Measurements from ENCODE around the gene APOH. TPM values are rescaled to one million over a fixed set of nuclear protein-coding genes. Genes with fewer than 3 reads are reported as not detected.

The APOH gene
- total and polyA plus RNA-seq, 2 of the 13 experiments (the other 11 are each of a cell fraction or from before 2014, with no cell fraction given), result 4,846 to 5,748 TPM

GRCh38 chr17:66200685-66201092 lies 28.5 kb downstream of the APOH start (continued):
- peak; percentile 65; the same call in 1 of the 2 replicates for TF ChIP-seq SPEN (CRISPR knock-in tag; IDR thresholded peaks at IDR 0.05; ENCODE audit: low read depth)
- no peak for TF ChIP-seq BRF2 (CRISPR knock-in tag; IDR thresholded peaks at IDR 0.05)
- TF ChIP-seq LCORL (IDR thresholded peaks at IDR 0.05), result peak; percentile 28; the same call in 1 of the 2 replicates
- no peak; the same call in 1 of the 2 replicates for TF ChIP-seq LCORL (CRISPR knock-in tag; IDR thresholded peaks at IDR 0.05)
- no peak for TF ChIP-seq AHR (CRISPR knock-in tag; IDR thresholded peaks at IDR 0.05)
- TF ChIP-seq ZNF746 (CRISPR knock-in tag; IDR thresholded peaks at IDR 0.05), result no peak
- TF ChIP-seq LRRFIP1 (CRISPR knock-in tag; conservative IDR thresholded peaks at IDR 0.05), result no peak
- TF ChIP-seq ZNF367 (CRISPR knock-in tag; IDR thresholded peaks at IDR 0.05; ENCODE audit: borderline replicate concordance), result no peak
- no peak for TF ChIP-seq SKIL (CRISPR knock-in tag; IDR thresholded peaks at IDR 0.05; ENCODE audit: borderline replicate concordance)
- no peak for TF ChIP-seq ZNF720 (CRISPR knock-in tag; IDR thresholded peaks at IDR 0.05)
- no peak for TF ChIP-seq ZBTB3 (CRISPR knock-in tag; IDR thresholded peaks at IDR 0.05; ENCODE audit: borderline replicate concordance, low read depth)
- no peak for TF ChIP-seq FIP1L1 (IDR thresholded peaks at IDR 0.05; ENCODE audit: borderline replicate concordance, insufficient read depth, low read depth, low read length)
- TF ChIP-seq ZBTB20 (CRISPR knock-in tag; IDR thresholded peaks at IDR 0.05; ENCODE audit: borderline replicate concordance, low read depth), result no peak
- peak; percentile 56; the same call in 1 of the 2 replicates for TF ChIP-seq ZNF12 (CRISPR knock-in tag; IDR thresholded peaks at IDR 0.05)
- TF ChIP-seq ZNF329 (CRISPR knock-in tag; IDR thresholded peaks at IDR 0.05; ENCODE audit: low read depth), result no peak
- TF ChIP-seq DNMT1 (CRISPR knock-in tag; IDR thresholded peaks at IDR 0.05), result no peak
- TF ChIP-seq FOSL2 (CRISPR knock-in tag; IDR thresholded peaks at IDR 0.05), result peak; percentile 62
- TF ChIP-seq GATAD1 (CRISPR knock-in tag; IDR thresholded peaks at IDR 0.05), result peak; percentile 55; the same call in 1 of the 2 replicates
- TF ChIP-seq ZFP36L2 (CRISPR knock-in tag; IDR thresholded peaks at IDR 0.05), result no peak
- peak; percentile 21; the same call in 1 of the 2 replicates for TF ChIP-seq ZFX (CRISPR knock-in tag; IDR thresholded peaks at IDR 0.05; ENCODE audit: low read depth)
- TF ChIP-seq HMGA1 (CRISPR knock-in tag; conservative IDR thresholded peaks at IDR 0.05), result no peak

Data from HepG2 (cell line).